Activated naive CD4-positive, alpha-beta T cell treated with anti-CD3 and anti-CD28 coated beads, Interleukin-2, amount 10 ng/mL, durations not matched to agents 7 days and 5 days (primary cell): ENCODE data around the gene PLEKHM1.
A peak's percentile ranks its signal among the peaks of the same experiment; 100 is the strongest.
"Not testable (repeated sequence)": the region's sequence is repeated elsewhere in the genome, so short reads cannot be mapped to it uniquely, and the experiment has no call there.

ENCODE experiments used
- CTCF ChIA-PET: fragments of 350-600 bp; sonication (Branson Sonifier 250); formaldehyde crosslinking; loops from one replicate; lab custom pipeline; 2021; ENCODE audit warnings: antibody characterized with exemption; lab: Charles Lee
- DNase-seq: peaks from one replicate; pipeline ENCODE4 v3.0.0-alpha.2; 2020
- H3K27ac Mint-ChIP-seq: one replicate; pipeline ENCODE4 v1.8.0; 2021; ENCODE audit warnings: mild to moderate bottlenecking, moderate library complexity, mixed read lengths
- H3K27me3 Mint-ChIP-seq: one replicate; pipeline ENCODE4 v1.8.0; 2021; ENCODE audit warnings: mild to moderate bottlenecking, mixed read lengths
- H3K36me3 Mint-ChIP-seq: one replicate; pipeline ENCODE4 v1.8.0; 2021; ENCODE audit warnings: mixed read lengths
- H3K4me1 Mint-ChIP-seq: one replicate; pipeline ENCODE4 v1.8.0; 2021; ENCODE audit warnings: mixed read lengths
- H3K4me3 Mint-ChIP-seq: one replicate; pipeline ENCODE4 v1.8.0; 2021; ENCODE audit warnings: mild to moderate bottlenecking, moderate library complexity, mixed read lengths
- H3K9me3 Mint-ChIP-seq: one replicate; pipeline ENCODE4 v1.8.0; 2021; ENCODE audit warnings: mixed read lengths

PLEKHM1 gene

GRCh38 chr17:45490615-45491433, at the start of gene PLEKHM1:
PLEKHM1 (minus strand) TSS chr17:45490721; CDS start chr17:45482484, 8,237 bp downstream.
- H3K36me3 Mint-ChIP-seq, H3K27me3 Mint-ChIP-seq, H3K9me3 Mint-ChIP-seq, CTCF ChIA-PET: not testable (repeated sequence)
- Mint-ChIP-seq H3K4me3 (peak within 1 kb of the TSS; percentile 86), H3K4me1 (peaks cover 23% of the 10 kb centered on the region), H3K27ac (peak within 1 kb of the TSS; percentile 91)
- peak; percentile 91 for DNase-seq

- DNase-seq, H3K9me3 Mint-ChIP-seq, H3K4me3 Mint-ChIP-seq, H3K27me3 Mint-ChIP-seq, H3K4me1 Mint-ChIP-seq, CTCF ChIA-PET, H3K27ac Mint-ChIP-seq, H3K36me3 Mint-ChIP-seq: not testable (repeated sequence)
These were observed 47.6 kb upstream of the PLEKHM1 start for GRCh38 chr17:45538168-45538567.

- H3K27ac Mint-ChIP-seq, H3K4me3 Mint-ChIP-seq, H3K4me1 Mint-ChIP-seq, CTCF ChIA-PET, H3K9me3 Mint-ChIP-seq, H3K27me3 Mint-ChIP-seq, DNase-seq, H3K36me3 Mint-ChIP-seq: not testable (repeated sequence)
These were observed 15.6 kb upstream of the PLEKHM1 start for GRCh38 chr17:45506072-45506471.

GRCh38 chr17:45505183-45505582, 14.7 kb upstream of the PLEKHM1 start:
- H3K4me3 Mint-ChIP-seq, H3K4me1 Mint-ChIP-seq, CTCF ChIA-PET, H3K36me3 Mint-ChIP-seq, H3K9me3 Mint-ChIP-seq, DNase-seq, H3K27ac Mint-ChIP-seq, H3K27me3 Mint-ChIP-seq: not testable (repeated sequence)

GRCh38 chr17:45501092-45501707, 10.7 kb upstream of the PLEKHM1 start:
- H3K4me3 Mint-ChIP-seq, CTCF ChIA-PET: not testable (repeated sequence)

GRCh38 chr17:45500478-45500877, 10.0 kb upstream of the PLEKHM1 start:
- H3K27ac Mint-ChIP-seq, H3K4me3 Mint-ChIP-seq, H3K36me3 Mint-ChIP-seq, H3K4me1 Mint-ChIP-seq, DNase-seq, H3K27me3 Mint-ChIP-seq, CTCF ChIA-PET, H3K9me3 Mint-ChIP-seq: not testable (repeated sequence)

More at GRCh38 chr17:45501092-45501707, 10.7 kb upstream of the PLEKHM1 start:
- H3K4me1 Mint-ChIP-seq, H3K36me3 Mint-ChIP-seq, H3K9me3 Mint-ChIP-seq, H3K27ac Mint-ChIP-seq, DNase-seq, H3K27me3 Mint-ChIP-seq: not testable (repeated sequence)

GRCh38 chr17:45499208-45499607, 8.7 kb upstream of the PLEKHM1 start:
- H3K36me3 Mint-ChIP-seq, DNase-seq, H3K4me3 Mint-ChIP-seq, CTCF ChIA-PET, H3K27me3 Mint-ChIP-seq, H3K9me3 Mint-ChIP-seq, H3K27ac Mint-ChIP-seq, H3K4me1 Mint-ChIP-seq: not testable (repeated sequence)

- CTCF ChIA-PET, H3K4me1 Mint-ChIP-seq, H3K27me3 Mint-ChIP-seq, H3K36me3 Mint-ChIP-seq, H3K27ac Mint-ChIP-seq, H3K9me3 Mint-ChIP-seq, DNase-seq, H3K4me3 Mint-ChIP-seq: not testable (repeated sequence)
These were observed 7.9 kb upstream of the PLEKHM1 start for GRCh38 chr17:45498377-45498776.

- CTCF ChIA-PET, DNase-seq, H3K4me3 Mint-ChIP-seq, H3K27ac Mint-ChIP-seq, H3K36me3 Mint-ChIP-seq, H3K4me1 Mint-ChIP-seq, H3K9me3 Mint-ChIP-seq, H3K27me3 Mint-ChIP-seq: not testable (repeated sequence)
These were observed 6.9 kb upstream of the PLEKHM1 start for GRCh38 chr17:45497449-45497848.

- H3K27me3 Mint-ChIP-seq, H3K4me3 Mint-ChIP-seq, H3K27ac Mint-ChIP-seq, H3K4me1 Mint-ChIP-seq, H3K36me3 Mint-ChIP-seq, H3K9me3 Mint-ChIP-seq, CTCF ChIA-PET, DNase-seq: not testable (repeated sequence)
These were observed 6.0 kb upstream of the PLEKHM1 start for GRCh38 chr17:45496507-45496906.

GRCh38 chr17:45494556-45494955, 4.0 kb upstream of the PLEKHM1 start:
- H3K27ac Mint-ChIP-seq, H3K9me3 Mint-ChIP-seq, H3K4me1 Mint-ChIP-seq, H3K36me3 Mint-ChIP-seq, DNase-seq, H3K27me3 Mint-ChIP-seq, H3K4me3 Mint-ChIP-seq: not testable (repeated sequence)
- CTCF ChIA-PET, result interaction anchor here (0.5 kb wide), 1 partner anchor 701 kb away, joined by 3 read pairs; no protein-coding TSS in a partner anchor

GRCh38 chr17:45492156-45492555, 1.6 kb upstream of the PLEKHM1 start:
- H3K27me3 Mint-ChIP-seq, DNase-seq, H3K27ac Mint-ChIP-seq, H3K9me3 Mint-ChIP-seq, H3K4me3 Mint-ChIP-seq, CTCF ChIA-PET, H3K36me3 Mint-ChIP-seq: not testable (repeated sequence)
- peaks cover 23% of the 10 kb centered on the region for H3K4me1 Mint-ChIP-seq

GRCh38 chr17:45490198-45490597, 323 bp downstream of the PLEKHM1 start:
- peak overlapping the region; percentile 86 for H3K4me3 Mint-ChIP-seq
- H3K27me3 Mint-ChIP-seq, H3K36me3 Mint-ChIP-seq, H3K9me3 Mint-ChIP-seq, CTCF ChIA-PET: not testable (repeated sequence)
- DNase-seq, result peak; percentile 54
- peaks cover 23% of the 10 kb centered on the region for H3K4me1 Mint-ChIP-seq
- H3K27ac Mint-ChIP-seq, result peak overlapping the region; percentile 89

- CTCF ChIA-PET, DNase-seq, H3K27ac Mint-ChIP-seq, H3K36me3 Mint-ChIP-seq, H3K4me3 Mint-ChIP-seq, H3K27me3 Mint-ChIP-seq, H3K9me3 Mint-ChIP-seq: not testable (repeated sequence)
- peaks cover 36% of the 10 kb centered on the region for H3K4me1 Mint-ChIP-seq
These were observed 2.8 kb downstream of the PLEKHM1 start for GRCh38 chr17:45487704-45488103.

GRCh38 chr17:45483591-45484216, 6.8 kb downstream of the PLEKHM1 start:
- DNase-seq, H3K9me3 Mint-ChIP-seq, CTCF ChIA-PET, H3K36me3 Mint-ChIP-seq, H3K27me3 Mint-ChIP-seq, H3K4me3 Mint-ChIP-seq, H3K27ac Mint-ChIP-seq: not testable (repeated sequence)
- peaks cover 22% of the 10 kb centered on the region for H3K4me1 Mint-ChIP-seq
